Right lobe of liver (tissue), 6 donors: ENCODE measurements around the gene GIMAP7. TPM values are rescaled to one million over a fixed set of nuclear protein-coding genes. Genes with fewer than 3 reads are reported as not detected.

Source experiments
- ATAC-seq, 4 donors: fragments of 200-7000 bp; cut with Tn5 transposase; one replicate each; pipeline ENCODE4 v1.9.1; 2020; ENCODE audit warnings: mild to moderate bottlenecking in 4 of 4, moderate library complexity in 4 of 4
- DNase-seq, 3 donors: peaks; one replicate each; pipeline ENCODE4 v3.0.0-alpha.2; 2020
- H3K27ac ChIP-seq, 3 donors: fragments of 200-600 bp; one replicate each; pipeline ENCODE4 v1.8.0; 2022
- H3K27me3 ChIP-seq, 2 donors: fragments of 200-600 bp; one replicate each; pipeline ENCODE4 v1.8.0; 2022
- H3K36me3 ChIP-seq, 4 donors: fragments of 200-600 bp; sonication (generic) in 1 of 4; one replicate each; pipeline versions ENCODE4 v1.5.1 to v1.8.0; 2017 to 2022; ENCODE audit warnings: control low read depth in 1 of 4
- H3K4me1 ChIP-seq, 4 donors: fragments of 200-600 bp; sonication (generic) in 1 of 4; one replicate each; pipeline versions ENCODE4 v1.5.1 to v1.8.0; 2017 to 2022; ENCODE audit warnings: control low read depth in 1 of 4
- H3K4me3 ChIP-seq, 3 donors: fragments of 200-600 bp; one replicate each; pipeline ENCODE4 v1.8.0; 2022
- H3K9me3 ChIP-seq, 4 donors: fragments of 200-600 bp; sonication (generic) in 1 of 4; one replicate each; pipeline versions ENCODE4 v1.5.1 to v1.8.0; 2017 to 2022; ENCODE audit warnings: control low read depth in 1 of 4
- CTCF ChIP-seq, 4 donors: fragments of 200-600 bp in 3 of 4; fragments of 450-650 bp in 1 of 4; IDR thresholded peaks; one replicate each; pipeline versions ENCODE4 v1.5.1 to v1.8.0; 2016 to 2022; ENCODE audit warnings: antibody characterized with exemption in 4 of 4, mild to moderate bottlenecking in 2 of 4
- POLR2A ChIP-seq: fragments of 450-650 bp; IDR thresholded peaks from one replicate; pipeline ENCODE4 v1.6.1; 2017; ENCODE audit warnings: antibody characterized with exemption, mild to moderate bottlenecking
- WGBS: methylation state at CpG from one replicate; pipeline ENCODE4 v1.1.6; 2018; ENCODE audit warnings: low coverage, low lambda C conversion rate; ENCODE audit not compliant: insufficient coverage; ENCODE audit errors: missing lambda C conversion rate; 5-methylcytosine and 5-hydroxymethylcytosine counted together
- intact Hi-C, 2 donors: fragments of 100-400 bp; cut with DNase I; formaldehyde crosslinking; loops; one replicate each; pipeline versions ENCODE4 v1.11.2 to v1.14.1; 2022
- total RNA-seq, 6 experiments: library from RNA; depleted of rRNA in 2 of 6; stranded (reverse); fragments of >200 nt in 2 of 6; fragmentation: NEBNext Ultra II Directional in 3 of 6; extraction: Animal tissue kit (Norgen Biotek cat#: 25700) in 3 of 6; gene quantifications; one replicate each; pipeline versions ENCODE4 v1.1.0 to v1.2.4, GENCODE V29; 2016 to 2023
- donor health status: DM: no; HTN: yes; CAD: no.
- donor health status: DM: no; HTN: no; CAD: no.
- donor health status: DM: no; HTN: no; CAD: no.
- donor health status: DM: no; HTN: yes; CAD: no.
- donor health status: DM: no; HTN: yes; CAD: no.

The GIMAP7 gene
- total RNA-seq, 6 experiments from 2014 or later, result 2.6 to 9.1 (median 6.0) TPM

- 64% methylated on average over 3 of the region's 3 CpGs for WGBS
- peak in 1 of 4 donors; percentile 17 for ATAC-seq
- no peak for DNase-seq
- Histone ChIP-seq H3K9me3 (no peaks in the 10 kb centered on the region), H3K4me3 (no peak overlapping the region), H3K27ac (no peak overlapping the region), H3K36me3 (no peaks in the 10 kb centered on the region), H3K27me3 (no peaks in the 10 kb centered on the region), H3K4me1 (no peaks in the 10 kb centered on the region)
- intact Hi-C loops, result no loop called here
- TF ChIP-seq CTCF (IDR thresholded peaks at IDR 0.05), result no peak
- no peak for TF ChIP-seq POLR2A
Observed at GRCh38 chr7:150503581-150503980, 11.1 kb upstream of the GIMAP7 start.

GRCh38 chr7:150507947-150508602, 6.6 kb upstream of the GIMAP7 start:
- Histone ChIP-seq H3K4me3 (no peak overlapping the region), H3K4me1 (no peaks in the 10 kb centered on the region), H3K9me3 (no peaks in the 10 kb centered on the region), H3K27ac (no peak overlapping the region), H3K36me3 (no peaks in the 10 kb centered on the region), H3K27me3 (no peaks in the 10 kb centered on the region)
- DNase-seq (no peak), ATAC-seq (no peak)
- 70% methylated on average over 3 of the region's 4 CpGs for WGBS
- intact Hi-C loops, result no loop called here
- TF ChIP-seq CTCF (IDR thresholded peaks at IDR 0.05) (no peak), POLR2A (no peak)

GRCh38 chr7:150511048-150511447, 3.6 kb upstream of the GIMAP7 start:
- Histone ChIP-seq H3K27me3 (no peaks in the 10 kb centered on the region), H3K4me3 (no peak overlapping the region), H3K36me3 (no peaks in the 10 kb centered on the region), H3K4me1 (no peaks in the 10 kb centered on the region), H3K9me3 (no peaks in the 10 kb centered on the region), H3K27ac (no peak overlapping the region)
- ATAC-seq (no peak), DNase-seq (no peak)
- no peak for TF ChIP-seq POLR2A
- intact Hi-C loops, result no loop called here
- 54% methylated on average over 2 of the region's 2 CpGs for WGBS

- H3K4me3 ChIP-seq, result no peak overlapping the region
- TF ChIP-seq POLR2A, result no peak
- TF ChIP-seq CTCF (IDR thresholded peaks at IDR 0.05), result no peak
- ATAC-seq (no peak), DNase-seq (no peak)
- H3K27me3 ChIP-seq, result no peaks in the 10 kb centered on the region
- no peaks in the 10 kb centered on the region for H3K4me1 ChIP-seq
- H3K9me3 ChIP-seq, result no peaks in the 10 kb centered on the region
- peak overlapping the region; percentile 52 to 83 (median 56) for H3K27ac ChIP-seq
- 91% methylated on average over 9 of the region's 17 CpGs for WGBS
- H3K36me3 ChIP-seq, result no peaks in the 10 kb centered on the region
- intact Hi-C loops, result no loop called here
Observed at GRCh38 chr7:150513758-150514157, 914 bp upstream of the GIMAP7 start.

- TF ChIP-seq CTCF (IDR thresholded peaks at IDR 0.05) (no peak), POLR2A (no peak)
- Histone ChIP-seq H3K4me3 (peak overlapping the region; percentile 29 to 44 (median 40)), H3K9me3 (no peaks in the 10 kb centered on the region), H3K4me1 (no peaks in the 10 kb centered on the region), H3K27ac (peak overlapping the region; percentile 52 to 83 (median 56)), H3K36me3 (no peaks in the 10 kb centered on the region), H3K27me3 (no peaks in the 10 kb centered on the region)
- ATAC-seq, result peak; percentile 25 to 44 (median 32)
- DNase-seq, result no peak
- WGBS, result 50% methylated on average over 11 of the region's 11 CpGs
- intact Hi-C loops, result no loop called here
Observed at GRCh38 chr7:150515248-150516147, 826 bp downstream of the GIMAP7 start.
